HG03066 (cell line): ENCODE measurements around the gene NUP62.

ENCODE experiments used
- ATAC-seq: cut with Tn5 transposase; IDR thresholded peaks from one replicate; pipeline ENCODE4 v1.9.1; 2021; ENCODE audit warnings: low read depth; ENCODE audit not compliant: unreplicated experiment

The NUP62 gene

GRCh38 chr19:49884109-49884508 is 45.2 kb downstream of the NUP62 start:
- ATAC-seq: no peak

GRCh38 chr19:49883094-49883493 is 46.2 kb downstream of the NUP62 start:
- no peak for ATAC-seq

GRCh38 chr19:49882643-49883042 is 46.7 kb downstream of the NUP62 start:
- no peak for ATAC-seq

GRCh38 chr19:49881672-49882394 is 47.5 kb downstream of the NUP62 start:
- ATAC-seq: no peak

GRCh38 chr19:49881186-49881585 is 48.1 kb downstream of the NUP62 start:
- ATAC-seq: no peak

GRCh38 chr19:49880162-49880869 is 49.0 kb downstream of the NUP62 start:
- no peak for ATAC-seq

GRCh38 chr19:49879243-49879963 is 49.9 kb downstream of the NUP62 start:
- ATAC-seq: no peak

- no peak for ATAC-seq
These were observed 50.6 kb downstream of the NUP62 start for GRCh38 chr19:49878744-49879070.

- ATAC-seq: peak; percentile 46
These were observed 51.2 kb downstream of the NUP62 start for GRCh38 chr19:49877879-49878743.

- peak; percentile 70 for ATAC-seq
These were observed 52.1 kb downstream of the NUP62 start, which contains the start of the genes AKT1S1 and TBC1D17 for GRCh38 chr19:49877020-49877878. TSS of gene AKT1S1 (minus strand) at chr19:49877355. CDS start at chr19:49873295, 4,060 bp downstream. TSS of gene TBC1D17 (plus strand) at chr19:49877702. CDS start at chr19:49877724, 22 bp downstream.

GRCh38 chr19:49876422-49877019 is 52.8 kb downstream of the NUP62 start:
- peak; percentile 42 for ATAC-seq

- ATAC-seq: no peak
These were observed 53.4 kb downstream of the NUP62 start for GRCh38 chr19:49875857-49876421.

GRCh38 chr19:49875177-49875576 is 54.1 kb downstream of the NUP62 start:
- ATAC-seq: no peak

GRCh38 chr19:49874503-49875157 is 54.7 kb downstream of the NUP62 start:
- no peak for ATAC-seq

- no peak for ATAC-seq
These were observed 55.5 kb downstream of the NUP62 start for GRCh38 chr19:49873834-49874233.

GRCh38 chr19:49873129-49873521 is 56.2 kb downstream of the NUP62 start:
- ATAC-seq: no peak

GRCh38 chr19:49872245-49873128 is 56.8 kb downstream of the NUP62 start:
- ATAC-seq: no peak
